ENCODE results near the gene NEDD9.

GRCh38 chr6:11172501-11173327 lies 59.8 kb downstream of the NEDD9 start:
- TF ChIP-seq CTCF (conservative IDR thresholded peaks at IDR 0.05) (peak; percentile 87), ZFX (IDR thresholded peaks at IDR 0.05) (no peak)
